Kidney (tissue), 14 donors: ENCODE data around the gene VSTM2L. TPM values are rescaled to one million over a fixed set of nuclear protein-coding genes. Genes with fewer than 3 reads are reported as not detected.

Experiments used
- DNase-seq, 5 donors: peaks; one replicate each; pipeline ENCODE4 v3.0.0-alpha.2; 2013 to 2020
- FAIRE-seq: peaks from 2 replicates; lab custom pipeline; 2012; peaks lifted over from hg19 to GRCh38; lab: Jason Lieb, UNC
- H3K27ac ChIP-seq, 2 donors: one replicate each; pipeline ENCODE4 v1.7.0; 2013; ENCODE audit warnings: low read depth in 2 of 2, low read length in 2 of 2, inconsistent platforms in 1 of 2
- H3K27me3 ChIP-seq: one replicate; pipeline ENCODE4 v1.7.1; 2013; ENCODE audit warnings: low read length, inconsistent platforms; ENCODE audit not compliant: control insufficient read depth, insufficient read depth
- H3K36me3 ChIP-seq, 3 donors: one replicate each; pipeline versions ENCODE4 v1.7.0 to v1.7.1; 2013; ENCODE audit warnings: low read length in 3 of 3, control low read depth in 1 of 3, inconsistent platforms in 1 of 3; ENCODE audit not compliant: insufficient read depth in 3 of 3, control insufficient read depth in 2 of 3
- H3K4me1 ChIP-seq, 3 donors: one replicate each; pipeline versions ENCODE4 v1.7.0 to v1.7.1; 2013; ENCODE audit warnings: low read length in 3 of 3, inconsistent platforms in 1 of 3, low read depth in 1 of 3; ENCODE audit not compliant: control insufficient read depth in 2 of 3, insufficient read depth in 2 of 3
- H3K4me3 ChIP-seq, 3 donors: one replicate each; pipeline versions ENCODE4 v1.7.0 to v1.8.1; 2013; ENCODE audit warnings: low read length in 3 of 3, control low read depth in 1 of 3, inconsistent platforms in 1 of 3
- H3K9ac ChIP-seq, 3 donors: one replicate each; pipeline versions ENCODE4 v1.7.0 to v1.7.1; 2013; ENCODE audit warnings: low read length in 3 of 3, control low read depth in 1 of 3, inconsistent platforms in 1 of 3
- H3K9me3 ChIP-seq, 3 donors: one replicate each; pipeline versions ENCODE4 v1.7.0 to v1.7.1; 2013; ENCODE audit warnings: low read length in 3 of 3, control low read depth in 1 of 3, inconsistent platforms in 1 of 3; ENCODE audit not compliant: control insufficient read depth in 2 of 3, insufficient read depth in 1 of 3
- CTCF ChIP-seq: IDR thresholded peaks from 3 replicates; pipeline ENCODE4 v1.5.1; 2012; ENCODE audit warnings: mild to moderate bottlenecking, moderate library complexity, borderline replicate concordance; ENCODE audit not compliant: insufficient read depth; ENCODE audit errors: extremely low read depth
- intact Hi-C: fragments of 100-400 bp; cut with DNase I; formaldehyde crosslinking; loops from one replicate; pipeline ENCODE4 v1.11.1; 2022
- polyA plus RNA-seq: library from polyadenylated mRNA; stranded (reverse); fragments of 350-450 nt; fragmentation: Illumina TruSeq; extraction: RNeasy Lipid Tissue Mini Kit (QIAGEN cat#74804); gene quantifications from one replicate; pipeline ENCODE4 v1.2.3, GENCODE V29; 2014; ENCODE audit warnings: low read depth, low replicate concordance; ENCODE audit not compliant: insufficient read depth
- total RNA-seq: library from RNA; stranded (reverse); fragmentation: NEBNext Ultra II Directional; extraction: Animal tissue kit (Norgen Biotek cat#: 25700); gene quantifications from one replicate; pipeline ENCODE4 v1.2.1, GENCODE V29; 2021
- donor health status: control.
- donor health status: control.
- donor health status: control.
- donor health status: control.
- donor health status: control.
- donor health status: DM: yes; HTN: yes; CAD: no.
- donor health status: Normal renal cell carcinoma (clear cell type).

Gene VSTM2L
- total and polyA plus RNA-seq, 2 donors from 2014 or later: 2.8 to 4.1 TPM

DNA sequence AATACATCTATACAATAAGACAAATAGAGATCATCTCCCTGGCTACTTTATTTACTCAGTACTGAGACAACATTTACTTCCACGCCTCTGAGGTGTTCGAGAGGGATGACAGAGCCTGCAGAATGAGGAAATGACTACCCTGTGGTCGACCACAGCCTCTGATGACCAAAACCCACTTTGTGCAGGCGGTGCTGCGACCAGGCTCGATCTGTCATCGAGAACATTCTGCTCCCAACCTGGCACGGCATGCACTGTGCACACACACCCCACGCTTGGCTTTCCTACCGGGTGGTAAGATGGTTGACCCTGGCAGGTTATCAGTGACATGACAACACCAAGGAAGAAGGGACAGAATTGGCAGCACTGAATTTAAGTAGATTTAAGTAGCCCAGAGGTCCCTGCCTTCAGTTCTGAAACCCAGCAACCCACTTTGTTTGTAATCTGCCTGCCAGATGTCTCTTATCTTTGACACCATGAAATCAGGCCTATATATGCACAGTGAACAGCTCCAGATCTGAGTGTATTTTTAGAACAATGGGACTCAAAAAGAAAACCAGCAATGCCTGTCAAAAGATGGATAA, 87.7 kb downstream of the VSTM2L start:
- no peaks in the 10 kb centered on the region for H3K9me3 ChIP-seq
- H3K36me3 ChIP-seq: peaks cover 0 to 24% (median 6%) of the 10 kb centered on the region in 3 donors
- DNase-seq: peak in 2 of 5 donors; percentile 43 to 85
- no peak overlapping the region for H3K4me3 ChIP-seq
- no peak for TF ChIP-seq CTCF
- intact Hi-C loops: no loop called here
- peaks cover 0 to 10% (median 8%) of the 10 kb centered on the region in 3 donors for H3K4me1 ChIP-seq
- no peak overlapping the region for H3K9ac ChIP-seq
- FAIRE-seq: no peak
- no peak overlapping the region for H3K27ac ChIP-seq
- H3K27me3 ChIP-seq: no peaks in the 10 kb centered on the region

DNA sequence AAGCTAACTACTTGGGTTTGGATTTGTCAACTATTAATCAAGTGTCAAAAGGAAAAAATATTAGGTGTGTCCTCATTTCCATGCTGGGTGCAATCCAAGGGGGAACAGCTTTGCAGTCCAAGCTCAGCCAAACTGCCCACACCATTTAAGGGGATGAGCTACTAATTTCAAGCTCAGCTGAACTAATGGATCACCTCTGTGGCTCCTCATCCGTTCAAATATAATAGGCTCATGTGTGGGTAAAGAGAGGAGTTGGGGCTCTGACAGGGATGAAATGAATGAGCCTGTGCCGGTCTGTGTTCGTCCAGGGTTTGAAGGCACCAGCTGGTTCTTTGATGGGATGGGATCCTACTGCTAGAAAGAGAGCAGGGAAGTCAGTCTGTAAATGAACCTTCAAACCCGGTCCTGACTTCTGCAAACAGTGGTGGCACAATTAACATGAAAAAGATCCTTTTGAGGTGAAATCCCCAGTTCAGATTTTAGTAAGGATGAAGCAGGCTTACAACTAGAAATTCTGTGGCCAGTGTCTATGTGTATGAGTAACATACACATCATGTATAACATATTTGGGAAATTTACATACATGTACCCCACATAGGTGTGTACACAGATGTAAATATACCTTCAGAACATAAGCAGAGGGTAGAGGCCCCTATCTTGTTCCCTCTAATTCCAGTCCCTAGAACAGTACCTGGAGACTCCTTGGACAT, 88.4 kb downstream of the VSTM2L start:
- intact Hi-C loops: no loop called here
- DNase-seq: no peak
- no peak overlapping the region for H3K9ac ChIP-seq
- no peaks in the 10 kb centered on the region for H3K9me3 ChIP-seq
- H3K27me3 ChIP-seq: no peaks in the 10 kb centered on the region
- FAIRE-seq: no peak
- H3K4me1 ChIP-seq: peaks cover 0 to 10% (median 8%) of the 10 kb centered on the region in 3 donors
- H3K27ac ChIP-seq: no peak overlapping the region
- no peak for TF ChIP-seq CTCF
- H3K4me3 ChIP-seq: no peak overlapping the region
- H3K36me3 ChIP-seq: peaks cover 3 to 24% (median 12%) of the 10 kb centered on the region in 3 donors

DNA sequence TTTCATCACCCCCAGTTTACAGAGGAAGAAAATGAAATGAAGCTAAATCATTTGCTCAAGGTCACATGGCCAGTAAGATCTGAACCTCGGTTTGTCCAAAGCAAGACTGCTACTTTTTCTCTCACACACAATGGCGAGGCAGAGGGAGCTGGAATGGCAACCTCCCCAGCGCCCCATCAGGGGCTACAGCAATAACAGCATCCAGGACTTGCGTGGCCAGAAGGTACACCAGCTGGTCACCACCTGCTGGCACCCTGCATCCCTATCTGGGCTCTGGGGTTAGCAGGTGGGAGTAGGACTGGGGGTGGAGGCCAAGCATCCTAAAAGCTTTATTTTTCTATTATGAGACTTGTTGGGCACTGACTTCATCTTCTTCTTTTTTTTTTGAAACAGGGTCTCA, 89.0 kb downstream of the VSTM2L start:
- FAIRE-seq: no peak
- DNase-seq: no peak
- H3K4me3 ChIP-seq: no peak overlapping the region
- no peak for TF ChIP-seq CTCF
- no peaks in the 10 kb centered on the region for H3K27me3 ChIP-seq
- no peak overlapping the region for H3K27ac ChIP-seq
- no peak overlapping the region for H3K9ac ChIP-seq
- H3K36me3 ChIP-seq: peaks cover 3 to 27% (median 12%) of the 10 kb centered on the region in 3 donors
- intact Hi-C loops: no loop called here
- no peaks in the 10 kb centered on the region for H3K9me3 ChIP-seq
- peaks cover 0 to 8% (median 6%) of the 10 kb centered on the region in 3 donors for H3K4me1 ChIP-seq
